Kidney tubule cell (primary cell): Measurements from ENCODE around the gene EPB41L2.

ENCODE experiments used
- DNase-seq: peaks from one replicate; pipeline ENCODE4 v3.0.0-alpha.2; 2018; ENCODE audit warnings: low spot score

The EPB41L2 gene

GRCh38 chr6:131061751-131062119 lies 1.3 kb downstream of the EPB41L2 start:
- DNase-seq: peak; percentile 9

DNA sequence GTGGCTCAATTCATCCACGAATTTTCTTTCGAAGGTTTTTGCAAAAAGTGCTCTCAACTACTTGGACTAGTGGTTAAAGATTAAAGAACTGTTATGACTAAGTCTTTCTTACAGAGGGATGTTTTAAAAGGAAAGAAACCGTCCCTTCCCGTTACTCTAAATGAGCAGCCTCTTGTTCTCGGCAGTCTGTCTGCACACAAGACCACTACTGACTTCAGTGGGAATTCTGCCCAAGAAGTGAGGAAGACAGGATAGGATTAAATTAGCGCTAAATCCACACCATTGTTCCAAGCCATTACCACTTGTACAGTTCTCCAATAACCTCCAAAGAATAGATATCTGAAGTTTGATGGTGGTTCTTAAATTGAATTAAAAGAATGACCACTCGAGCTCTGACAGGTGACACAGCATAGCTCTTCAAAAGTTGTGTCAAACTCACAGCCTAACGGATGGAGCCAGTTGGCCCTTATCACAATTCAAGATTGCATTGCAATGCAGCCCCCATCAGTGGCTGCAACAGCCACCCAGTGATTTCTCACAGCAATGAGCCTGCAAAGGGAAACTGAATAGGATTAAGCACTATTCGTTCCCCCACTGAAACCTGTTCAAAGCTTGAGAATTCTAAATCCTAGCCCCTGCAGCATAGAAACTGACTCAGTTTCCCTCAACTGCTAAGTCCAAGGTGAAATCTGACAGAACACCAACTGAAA lies 1.8 kb downstream of the EPB41L2 start:
- peak; percentile 88 for DNase-seq

DNA sequence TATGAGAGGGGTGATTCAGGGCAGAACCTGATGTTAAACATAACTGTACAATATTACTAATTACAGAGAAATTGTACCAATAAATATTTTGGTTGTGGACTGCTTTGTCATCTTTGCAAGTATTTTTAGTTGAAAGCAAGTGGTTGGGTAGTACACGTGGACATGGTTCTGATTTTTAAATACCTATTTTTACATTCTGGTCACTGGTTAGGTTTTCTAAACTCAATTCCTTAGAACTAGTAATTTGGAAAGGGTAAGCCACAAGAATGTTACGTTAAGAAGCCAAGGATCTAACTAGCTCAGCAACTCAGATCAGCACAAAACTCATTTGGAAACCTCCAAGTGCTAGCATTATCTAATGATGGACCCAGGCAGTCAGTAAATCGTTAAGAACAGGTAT lies 2.7 kb downstream of the EPB41L2 start:
- peak; percentile 67 for DNase-seq

- peak; percentile 68 for DNase-seq
These were observed 3.6 kb downstream of the EPB41L2 start for GRCh38 chr6:131059486-131059885.

DNA sequence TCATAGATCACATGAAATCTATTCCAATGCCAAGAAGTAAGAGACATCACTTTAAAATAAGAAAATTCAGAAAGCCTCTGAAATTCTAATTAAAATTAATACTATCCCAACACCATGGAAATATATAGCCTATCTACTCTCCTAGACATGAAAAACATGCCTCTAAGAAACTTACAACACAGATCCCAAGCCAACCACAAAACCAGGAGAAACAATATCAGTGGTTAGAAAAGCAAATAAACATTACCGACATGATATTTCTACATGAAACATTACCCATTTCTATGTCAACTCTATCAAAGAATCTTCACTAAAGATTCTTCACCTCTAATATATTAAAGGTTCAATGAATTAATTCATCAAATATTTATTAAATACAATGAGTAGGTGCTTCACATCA lies 4.8 kb downstream of the EPB41L2 start:
- no peak for DNase-seq

GRCh38 chr6:131054392-131055250 lies 8.4 kb downstream of the EPB41L2 start:
- peak; percentile 91 for DNase-seq

DNA sequence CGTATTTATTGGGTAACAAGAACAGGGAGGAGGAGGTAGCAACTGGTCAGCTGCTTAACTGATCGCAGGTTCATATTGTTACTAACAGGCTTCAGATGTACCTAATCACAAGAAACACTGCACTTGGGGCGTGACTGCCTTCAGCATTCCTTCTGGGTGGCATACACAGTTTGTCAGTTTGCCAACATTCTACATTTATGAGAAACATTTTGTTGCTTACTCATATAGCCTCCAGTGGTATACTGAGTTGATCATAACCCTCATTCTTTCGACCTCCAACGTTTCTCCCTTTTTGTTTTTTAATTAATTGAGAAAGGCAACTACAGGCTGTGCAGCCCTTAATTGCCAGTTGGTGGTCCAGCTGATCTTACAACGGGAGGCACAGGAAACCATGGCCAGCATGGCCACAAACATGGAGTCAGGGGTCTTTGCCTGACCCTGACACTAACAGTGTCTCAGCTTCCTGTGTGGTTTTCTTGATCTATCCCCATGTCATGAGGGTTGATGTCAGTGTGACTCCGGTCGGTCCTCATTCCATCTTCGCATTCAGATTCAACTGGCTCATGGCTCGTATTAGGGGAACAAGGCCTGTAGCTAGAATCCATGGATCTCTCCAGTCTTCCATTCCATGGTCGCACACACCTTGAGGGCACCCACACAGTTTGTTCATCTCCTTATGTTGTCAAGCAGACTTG lies 9.4 kb downstream of the EPB41L2 start:
- DNase-seq: peak; percentile 88

DNA sequence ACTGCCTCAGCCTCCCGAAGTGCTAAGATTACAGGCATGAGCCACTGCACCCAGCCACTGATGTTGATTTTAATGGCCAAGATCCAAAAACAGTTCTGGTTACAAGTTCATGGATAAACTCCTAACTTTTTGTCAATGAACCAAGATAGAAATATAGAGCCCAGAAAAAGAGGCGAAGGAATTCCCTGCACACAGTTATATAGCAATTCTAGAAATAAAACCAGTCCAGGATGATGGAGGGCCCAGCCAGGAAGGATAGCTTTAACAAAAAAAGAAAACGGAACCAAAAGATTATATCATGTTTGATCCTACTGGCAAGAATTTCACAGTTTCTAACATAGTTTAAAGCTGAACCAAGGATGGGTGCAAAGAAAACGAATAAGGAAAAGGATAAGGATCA lies 10.9 kb downstream of the EPB41L2 start:
- DNase-seq: no peak

GRCh38 chr6:131051341-131051740 lies 11.7 kb downstream of the EPB41L2 start:
- DNase-seq: no peak

DNA sequence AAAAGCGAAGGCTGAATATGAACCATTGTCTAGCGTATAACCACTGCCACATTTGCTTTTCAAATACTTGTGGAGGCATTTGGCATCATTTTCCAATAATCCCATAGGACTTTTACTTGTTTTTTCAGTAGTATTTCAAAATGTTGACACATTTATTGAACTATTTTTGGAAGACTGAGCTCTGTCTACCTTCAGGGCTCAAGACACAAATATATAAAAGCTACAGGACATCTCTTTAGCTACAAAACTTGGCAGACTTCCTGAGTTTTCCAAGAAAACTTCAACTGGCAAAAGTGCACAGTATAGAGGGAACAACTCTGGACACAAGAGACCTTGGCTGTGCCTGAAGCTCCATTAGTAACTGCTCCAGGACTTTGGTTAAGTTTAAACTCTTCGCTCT lies 13.4 kb downstream of the EPB41L2 start:
- DNase-seq: no peak

- no peak for DNase-seq
These were observed 14.0 kb downstream of the EPB41L2 start for GRCh38 chr6:131048933-131049515.

DNA sequence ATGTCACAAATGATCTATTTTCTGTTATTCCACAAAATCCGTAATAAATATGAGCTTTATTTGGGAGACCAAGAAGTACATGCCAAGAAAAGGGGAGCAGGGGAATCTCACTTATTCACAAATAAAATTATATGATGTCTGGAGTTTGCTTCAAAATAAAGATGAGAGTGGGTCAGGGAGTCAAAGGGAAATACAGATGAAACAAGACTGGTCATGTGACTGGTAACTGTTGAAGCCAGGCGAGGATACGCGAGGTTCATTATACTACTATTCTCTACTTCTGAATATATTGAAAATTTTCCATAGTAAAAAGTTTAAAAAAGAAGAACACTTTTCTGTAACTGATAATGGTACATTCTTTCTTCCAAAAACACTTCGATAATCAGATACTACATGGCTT lies 14.6 kb downstream of the EPB41L2 start:
- no peak for DNase-seq

DNA sequence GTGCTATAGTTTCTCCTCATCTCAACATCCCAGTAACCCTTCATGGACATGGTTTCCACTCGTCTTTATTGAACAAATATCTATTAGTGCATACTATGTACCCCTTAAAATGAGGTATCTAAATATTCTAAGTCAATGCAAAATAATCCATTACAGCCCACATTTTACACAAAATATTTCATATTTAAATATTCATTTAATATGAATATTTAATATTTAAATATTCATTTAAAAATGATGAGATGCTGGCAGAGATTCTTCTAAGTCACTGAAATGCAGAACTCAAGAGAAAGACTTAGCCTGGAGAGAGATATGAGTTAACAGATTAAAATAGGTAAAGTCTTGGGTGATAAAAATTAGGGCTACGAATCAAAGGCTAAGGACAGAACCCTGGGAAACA lies 17.9 kb downstream of the EPB41L2 start:
- no peak for DNase-seq

DNA sequence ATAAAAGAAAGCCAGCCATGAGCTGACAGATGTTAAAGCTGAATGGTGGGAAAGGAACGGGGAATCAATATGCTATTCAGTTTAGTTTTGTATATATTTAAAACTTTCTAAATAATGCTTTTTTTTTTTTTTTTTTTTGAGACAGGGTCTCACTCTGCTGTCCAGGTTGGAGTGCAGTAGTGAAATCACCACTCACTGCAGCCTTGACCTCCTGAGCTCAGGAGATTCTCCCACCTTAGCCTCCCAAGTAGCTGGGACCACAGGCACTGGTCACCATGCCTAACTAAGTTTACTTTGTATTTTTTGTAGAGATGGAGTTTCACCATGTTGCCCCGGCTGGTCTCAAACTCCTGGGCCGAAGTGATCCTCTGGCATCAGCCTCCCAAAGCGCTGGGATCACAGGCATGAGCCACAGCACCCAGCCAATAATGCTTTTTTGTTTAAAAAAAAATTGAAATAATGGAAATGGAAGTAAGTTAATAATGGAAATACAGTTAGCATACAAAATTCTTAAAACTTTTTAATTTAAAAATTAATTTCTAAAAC lies 19.1 kb downstream of the EPB41L2 start:
- no peak for DNase-seq

DNA sequence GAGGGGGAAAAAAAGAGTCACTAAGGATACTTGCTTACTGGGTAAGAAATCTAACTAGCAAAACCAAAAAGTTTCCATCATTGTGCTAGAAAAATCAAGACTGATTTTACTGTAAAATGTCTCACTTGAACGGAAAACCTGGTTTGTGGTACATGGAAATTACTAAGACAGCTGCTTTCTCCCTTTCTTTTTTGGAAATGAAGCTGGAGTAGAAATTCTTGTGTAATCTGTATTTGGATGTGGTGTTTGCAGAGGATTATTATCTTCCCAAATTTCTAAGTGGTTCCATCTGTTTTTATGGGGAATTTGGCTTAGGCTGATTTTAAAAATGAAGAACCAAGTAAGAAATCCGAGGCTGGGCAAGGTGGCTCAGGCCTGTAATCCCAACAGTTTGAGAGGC lies 20.4 kb downstream of the EPB41L2 start:
- DNase-seq: no peak

- no peak for DNase-seq
These were observed 21.2 kb downstream of the EPB41L2 start for GRCh38 chr6:131041814-131042213.

GRCh38 chr6:131040866-131041265 lies 22.2 kb downstream of the EPB41L2 start:
- no peak for DNase-seq

GRCh38 chr6:131039345-131039680 lies 23.7 kb downstream of the EPB41L2 start:
- DNase-seq: no peak

DNA sequence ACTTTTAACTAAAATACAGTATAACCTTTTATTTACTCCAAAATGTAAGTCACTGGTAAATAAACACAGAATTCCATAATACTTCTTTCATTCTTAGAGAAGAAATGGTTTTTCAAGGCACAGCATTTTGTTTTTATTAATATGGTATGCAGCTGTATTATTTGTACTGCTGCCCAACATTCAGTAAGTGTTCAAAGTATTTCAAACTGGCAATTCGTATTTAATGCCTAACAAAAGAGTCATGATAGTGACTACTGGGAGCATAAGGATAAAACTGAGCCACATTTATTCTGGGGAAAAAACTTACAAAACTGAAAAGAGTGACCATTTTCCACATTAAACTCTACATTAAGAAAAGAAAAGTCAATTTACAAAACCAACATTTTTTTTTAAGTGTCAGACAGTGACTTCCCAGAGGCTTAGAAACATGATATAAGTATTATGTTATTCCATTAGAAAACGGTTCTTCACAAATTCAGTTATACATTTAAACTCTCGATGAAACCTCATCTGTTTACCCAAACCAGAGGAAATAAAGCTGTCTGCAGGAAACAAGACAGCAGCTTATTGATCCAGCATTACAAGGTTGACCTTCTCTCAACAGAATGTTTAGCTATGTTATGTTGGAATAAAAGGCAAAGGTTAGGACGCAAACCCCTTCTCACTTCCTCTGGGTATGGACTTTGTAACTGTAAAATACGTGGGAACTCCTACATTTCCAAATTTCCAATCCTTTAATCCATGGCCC lies 24.3 kb downstream of the EPB41L2 start:
- no peak for DNase-seq

DNA sequence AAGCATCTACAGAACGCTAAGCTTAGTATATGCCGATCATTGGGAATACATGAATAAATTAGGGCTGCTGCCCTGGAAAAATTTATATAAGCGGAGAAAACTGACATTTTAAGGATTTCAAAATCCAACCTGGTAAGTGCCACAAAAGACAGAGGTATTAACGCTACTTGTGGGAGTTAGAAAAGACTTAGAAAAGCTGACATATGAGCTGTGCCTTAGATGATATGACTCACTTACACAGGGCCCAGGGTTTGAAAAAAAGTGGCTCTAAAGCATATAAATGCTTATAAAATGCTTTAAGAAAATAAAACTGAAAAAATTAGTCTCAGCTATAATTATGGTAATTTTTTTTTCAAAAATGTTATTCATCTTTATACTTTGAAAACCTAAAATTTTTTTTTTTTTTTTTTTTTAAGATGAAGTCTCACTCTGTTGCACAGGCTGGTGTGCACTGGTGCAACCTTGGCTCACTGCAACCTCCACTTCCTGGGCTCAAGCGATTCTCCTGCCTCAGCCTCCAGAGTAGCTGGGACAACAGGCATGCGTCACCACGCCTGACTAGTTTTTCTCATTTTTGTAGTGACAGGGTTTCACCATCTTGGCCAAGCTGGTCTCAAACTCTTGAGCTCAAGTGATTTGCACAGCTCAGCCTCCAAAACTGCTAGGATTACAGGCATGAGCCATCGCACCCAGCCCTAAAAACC lies 25.7 kb downstream of the EPB41L2 start:
- DNase-seq: no peak

GRCh38 chr6:131036601-131037000 lies 26.4 kb downstream of the EPB41L2 start:
- no peak for DNase-seq
